Esophagus muscularis mucosa (tissue), 4 donors: Measurements from ENCODE around the gene BCL7A. TPM values are rescaled to one million over a fixed set of nuclear protein-coding genes. Genes with fewer than 3 reads are reported as not detected.
A peak's percentile ranks its signal among the peaks of the same experiment; 100 is the strongest.

Experiments used
- DNase-seq: peaks from one replicate; pipeline ENCODE4 v3.0.0-alpha.2; 2017; ENCODE audit errors: extremely low spot score
- H3K27ac ChIP-seq, 4 donors: fragments of 200-600 bp; sonication (generic); replicated peaks in 1 of 4; 1 replicate in 3 of 4; 2 replicates in 1 of 4; pipeline ENCODE4 v1.5.1; 2016 to 2019; ENCODE audit warnings: mild to moderate bottlenecking in 1 of 4
- H3K27me3 ChIP-seq, 4 donors: fragments of 200-600 bp; sonication (generic); one replicate each; pipeline versions ENCODE4 v1.5.1 to v1.6.0; 2016 to 2019
- H3K36me3 ChIP-seq, 4 donors: fragments of 200-600 bp; sonication (generic); one replicate each; pipeline ENCODE4 v1.5.1; 2016 to 2019
- H3K4me1 ChIP-seq, 4 donors: fragments of 200-600 bp; sonication (generic); one replicate each; pipeline ENCODE4 v1.5.1; 2016 to 2019
- H3K4me3 ChIP-seq, 4 donors: fragments of 200-600 bp; sonication (generic); 1 replicate in 2 of 4; 2 replicates in 2 of 4; pipeline ENCODE4 v1.5.1; 2016 to 2019; ENCODE audit warnings: mild to moderate bottlenecking in 4 of 4, moderate library complexity in 1 of 4
- H3K9me3 ChIP-seq, 4 donors: fragments of 200-600 bp; sonication (generic); 1 replicate in 3 of 4; 2 replicates in 1 of 4; pipeline ENCODE4 v1.5.1; 2016 to 2019
- EP300 ChIP-seq: sonication (generic); formaldehyde crosslinking; IDR thresholded peaks from one replicate; pipeline ENCODE4 v1.6.1; 2017; ENCODE audit warnings: antibody characterized with exemption
- POLR2A ChIP-seq: fragments of 450-650 bp; IDR thresholded peaks from one replicate; pipeline ENCODE4 v1.6.1; 2017; ENCODE audit warnings: antibody characterized with exemption, moderate library complexity, mild to moderate bottlenecking, low read depth
- POLR2AphosphoS5 ChIP-seq, 2 donors: sonication (generic); formaldehyde crosslinking; IDR thresholded peaks; one replicate each; pipeline ENCODE4 v1.6.1; 2017; ENCODE audit warnings: antibody characterized with exemption in 2 of 2
- WGBS: methylation state at CpG from one replicate; pipeline ENCODE4 v1.1.5; 2018; 5-methylcytosine and 5-hydroxymethylcytosine counted together
- intact Hi-C: fragments of 100-400 bp; cut with DNase I; formaldehyde crosslinking; loops from one replicate; pipeline ENCODE4 v1.15.1; 2023
- total RNA-seq, 4 donors: library from RNA; depleted of rRNA; stranded (reverse); fragments of >200 nt; gene quantifications; one replicate each; pipeline versions ENCODE4 v1.1.0 to v1.2.1, GENCODE V29; 2016
- TF ChIP-seq, protein P1 (sequence below), 3 experiments: fragments of 200-600 bp in 2 of 3; fragments of 450-650 bp in 1 of 3; sonication (generic) in 2 of 3; IDR thresholded peaks; one replicate each; pipeline ENCODE4 v1.5.1; 2017 to 2019; ENCODE audit warnings: antibody characterized with exemption in 3 of 3, mild to moderate bottlenecking in 2 of 3, moderate library complexity in 1 of 3

BCL7A gene
- total RNA-seq, 4 donors from 2014 or later: 2.9 to 10.1 (median 6.3) TPM

DNA sequence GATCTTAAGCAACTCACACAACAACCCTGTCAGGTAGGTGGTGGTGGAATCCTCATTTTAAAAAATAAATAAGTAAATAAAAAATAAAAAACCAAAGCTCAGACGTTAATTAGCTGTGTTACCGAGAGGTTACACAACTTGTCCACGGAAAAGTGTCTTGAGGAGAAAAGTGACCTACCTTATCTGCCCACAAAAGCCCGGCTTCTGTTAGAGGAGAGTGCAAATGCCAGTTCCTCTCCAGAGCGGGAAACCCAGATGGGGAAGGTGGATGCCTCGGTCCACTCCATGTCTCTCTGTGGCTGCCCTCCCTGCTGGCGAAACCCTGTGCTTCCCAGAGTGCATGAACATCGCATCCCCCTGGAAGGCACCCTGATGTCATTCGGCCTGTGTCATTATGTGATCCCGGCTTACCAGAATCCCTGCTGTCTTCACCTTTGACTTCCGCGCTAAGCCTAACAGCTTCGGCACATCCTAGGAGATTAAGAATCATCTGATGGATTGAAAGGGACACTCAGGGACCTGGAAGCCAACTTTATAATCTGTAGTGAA is 63.2 kb downstream of the BCL7A start:
- peaks cover 0 to 38% (median 21%) of the 10 kb centered on the region in 4 donors for H3K36me3 ChIP-seq
- DNase-seq: no peak
- no peaks in the 10 kb centered on the region for H3K27me3 ChIP-seq
- WGBS: 92% methylated on average over 10 of the region's 13 CpGs
- no peaks in the 10 kb centered on the region for H3K9me3 ChIP-seq
- H3K27ac ChIP-seq: no peak overlapping the region
- intact Hi-C loops: no loop called here
- TF ChIP-seq EP300: no peak
- no peak for TF ChIP-seq POLR2AphosphoS5 (IDR thresholded peaks at IDR 0.05)
- no peak for TF ChIP-seq POLR2A
- TF ChIP-seq, protein P1, sequence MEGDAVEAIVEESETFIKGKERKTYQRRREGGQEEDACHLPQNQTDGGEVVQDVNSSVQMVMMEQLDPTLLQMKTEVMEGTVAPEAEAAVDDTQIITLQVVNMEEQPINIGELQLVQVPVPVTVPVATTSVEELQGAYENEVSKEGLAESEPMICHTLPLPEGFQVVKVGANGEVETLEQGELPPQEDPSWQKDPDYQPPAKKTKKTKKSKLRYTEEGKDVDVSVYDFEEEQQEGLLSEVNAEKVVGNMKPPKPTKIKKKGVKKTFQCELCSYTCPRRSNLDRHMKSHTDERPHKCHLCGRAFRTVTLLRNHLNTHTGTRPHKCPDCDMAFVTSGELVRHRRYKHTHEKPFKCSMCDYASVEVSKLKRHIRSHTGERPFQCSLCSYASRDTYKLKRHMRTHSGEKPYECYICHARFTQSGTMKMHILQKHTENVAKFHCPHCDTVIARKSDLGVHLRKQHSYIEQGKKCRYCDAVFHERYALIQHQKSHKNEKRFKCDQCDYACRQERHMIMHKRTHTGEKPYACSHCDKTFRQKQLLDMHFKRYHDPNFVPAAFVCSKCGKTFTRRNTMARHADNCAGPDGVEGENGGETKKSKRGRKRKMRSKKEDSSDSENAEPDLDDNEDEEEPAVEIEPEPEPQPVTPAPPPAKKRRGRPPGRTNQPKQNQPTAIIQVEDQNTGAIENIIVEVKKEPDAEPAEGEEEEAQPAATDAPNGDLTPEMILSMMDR (IDR thresholded peaks at IDR 0.05): no peak
- peaks cover 81 to 100% (median 96%) of the 10 kb centered on the region in 4 donors for H3K4me1 ChIP-seq
- H3K4me3 ChIP-seq: no peak overlapping the region

DNA sequence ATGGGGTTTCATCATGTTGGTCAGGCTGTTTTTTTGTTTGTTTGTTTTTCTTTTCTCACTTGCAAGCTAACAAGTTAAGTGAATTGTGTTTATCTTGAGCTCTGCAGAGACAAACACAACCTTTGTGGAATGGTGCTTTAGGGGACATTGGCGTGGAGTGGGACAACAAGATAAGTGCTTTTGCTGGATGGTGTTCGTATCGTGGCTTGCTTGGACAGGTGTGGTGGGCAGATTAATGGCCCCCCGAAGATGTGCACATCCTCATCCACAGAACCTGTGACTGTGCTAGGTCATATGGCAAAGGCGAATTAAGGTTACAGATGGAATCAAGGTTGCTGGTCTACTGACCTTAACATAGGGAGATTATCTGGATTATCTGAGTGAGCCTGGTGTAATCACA is 63.9 kb downstream of the BCL7A start:
- TF ChIP-seq EP300: no peak
- TF ChIP-seq POLR2A: no peak
- TF ChIP-seq POLR2AphosphoS5 (IDR thresholded peaks at IDR 0.05): no peak
- TF ChIP-seq, protein P1 (IDR thresholded peaks at IDR 0.05): no peak
- 91% methylated on average over 5 of the region's 5 CpGs for WGBS
- Histone ChIP-seq H3K4me3 (no peak overlapping the region), H3K36me3 (peaks cover 0 to 38% (median 21%) of the 10 kb centered on the region in 4 donors), H3K9me3 (no peaks in the 10 kb centered on the region), H3K27me3 (no peaks in the 10 kb centered on the region), H3K27ac (peak overlapping the region in 2 of 4 donors; percentile 8 to 81), H3K4me1 (peaks cover 85 to 100% (median 99%) of the 10 kb centered on the region in 4 donors)
- intact Hi-C loops: no loop called here
- DNase-seq: no peak

DNA sequence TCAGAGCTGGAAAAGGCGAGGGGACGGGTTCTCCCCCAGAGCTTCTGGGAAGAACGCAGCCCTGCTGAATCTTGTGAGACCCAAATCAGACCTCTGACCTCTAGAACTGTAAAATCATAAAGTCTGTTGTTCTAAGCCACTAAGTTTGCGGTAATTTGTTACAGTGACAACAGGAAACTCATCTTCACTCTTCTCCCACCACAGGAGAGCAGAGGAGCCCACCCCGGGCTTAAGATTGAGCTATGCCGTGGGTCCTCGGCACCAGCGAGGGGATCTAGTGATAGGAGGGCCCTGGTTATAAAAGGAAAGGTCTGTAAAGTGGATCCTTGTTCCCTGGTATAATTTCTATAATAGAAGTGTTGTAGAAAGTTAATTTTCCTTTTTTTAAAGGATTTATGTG is 64.4 kb downstream of the BCL7A start:
- DNase-seq: no peak
- TF ChIP-seq EP300 (no peak), POLR2A (no peak), POLR2AphosphoS5 (IDR thresholded peaks at IDR 0.05) (no peak)
- TF ChIP-seq, protein P1 (IDR thresholded peaks at IDR 0.05): no peak
- Histone ChIP-seq H3K27ac (peak overlapping the region; percentile 32 to 81 (median 36)), H3K9me3 (no peaks in the 10 kb centered on the region), H3K4me3 (no peak overlapping the region), H3K4me1 (peaks cover 88 to 100% (median 99%) of the 10 kb centered on the region in 4 donors), H3K27me3 (no peaks in the 10 kb centered on the region), H3K36me3 (peaks cover 0 to 38% (median 21%) of the 10 kb centered on the region in 4 donors)
- intact Hi-C loops: no loop called here
- WGBS: 94% methylated on average over 8 of the region's 8 CpGs

DNA sequence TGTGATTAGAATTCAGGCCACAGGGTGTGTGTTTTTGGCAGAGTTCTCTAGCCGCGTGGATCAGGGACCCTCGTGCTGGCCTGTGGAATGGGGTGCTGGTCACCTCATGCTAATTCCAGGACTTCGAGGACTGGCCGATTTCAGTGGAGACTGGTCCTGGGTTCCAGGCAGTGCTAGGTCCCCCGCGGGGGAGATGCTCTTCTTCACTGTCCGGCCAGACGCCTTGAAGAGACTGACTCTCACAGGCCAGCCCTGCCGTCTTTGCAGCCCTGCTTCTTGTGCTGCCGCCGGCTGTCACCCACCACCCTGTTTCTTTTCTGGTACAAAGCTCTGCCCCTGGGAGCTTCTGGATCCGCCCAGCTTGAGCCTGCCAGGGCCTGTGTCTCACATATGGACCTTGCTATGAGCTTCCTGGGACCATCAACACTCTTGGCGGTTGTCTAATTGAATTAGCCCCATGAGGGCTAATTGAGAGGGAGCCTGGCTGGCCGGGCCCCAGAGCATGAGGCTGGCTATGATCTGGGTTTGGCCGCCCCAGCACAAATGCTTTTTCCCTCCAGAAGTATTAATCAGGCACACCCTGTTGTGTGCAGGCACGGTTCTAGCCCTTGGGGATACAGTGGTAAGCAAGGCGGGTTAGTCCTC is 65.1 kb downstream of the BCL7A start:
- H3K27me3 ChIP-seq: no peaks in the 10 kb centered on the region

More for the DNA sequence above, 65.1 kb downstream of the BCL7A start:
- intact Hi-C loops: no loop called here
- Histone ChIP-seq H3K27ac (peak overlapping the region; percentile 32 to 81 (median 36)), H3K4me1 (peaks cover 89 to 100% (median 99%) of the 10 kb centered on the region in 4 donors), H3K4me3 (peak overlapping the region in 1 of 4 donors; percentile 12), H3K36me3 (peaks cover 0 to 38% (median 21%) of the 10 kb centered on the region in 4 donors), H3K9me3 (no peaks in the 10 kb centered on the region)
- WGBS: 69% methylated on average over 11 of the region's 18 CpGs
- no peak for TF ChIP-seq POLR2A
- TF ChIP-seq POLR2AphosphoS5 (IDR thresholded peaks at IDR 0.05): no peak
- TF ChIP-seq, protein P1 (IDR thresholded peaks at IDR 0.05): no peak
- no peak for TF ChIP-seq EP300
- no peak for DNase-seq
